ENCODE measurements around the gene HEMK1.

DNA sequence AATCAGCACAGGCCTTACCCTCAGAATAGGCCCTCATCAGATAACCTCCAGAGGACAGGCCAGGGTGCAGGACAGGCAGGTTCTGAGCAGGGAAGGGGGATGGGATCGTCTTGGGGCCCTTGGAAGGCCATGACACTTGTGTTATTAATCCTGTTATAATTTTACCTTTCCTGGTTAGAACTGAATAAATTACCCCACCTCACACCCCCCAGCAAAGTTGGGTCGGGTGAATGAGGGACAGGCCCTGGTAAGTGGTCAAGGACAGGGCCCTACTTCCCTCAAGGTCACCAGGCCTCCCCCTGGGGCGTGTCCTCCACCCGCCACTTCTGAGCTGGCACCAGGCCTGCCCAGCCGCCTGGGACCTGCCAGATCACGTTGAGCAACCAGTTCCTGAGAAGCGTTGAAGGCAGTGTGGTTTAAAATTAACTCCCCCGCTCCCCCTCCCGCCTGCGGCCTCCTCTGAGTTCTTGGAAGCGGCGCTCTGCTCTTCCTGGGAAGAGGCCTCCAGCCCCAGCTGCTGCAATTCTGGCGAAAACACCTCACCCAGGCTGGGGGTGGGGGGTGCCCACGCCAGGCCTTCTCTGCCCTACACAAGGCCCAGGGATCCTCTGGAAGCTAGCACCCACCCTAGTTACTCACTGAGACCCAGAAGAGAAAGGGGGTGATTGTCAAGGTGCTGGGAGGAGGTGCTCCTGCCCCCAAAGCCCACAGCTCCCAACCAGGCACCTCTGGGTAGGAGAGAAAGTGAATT, 31.7 kb downstream of the HEMK1 start:
- no peak for TF ChIP-seq POLR2A (IDR thresholded peaks at IDR 0.05)
- TF ChIP-seq, protein P1, sequence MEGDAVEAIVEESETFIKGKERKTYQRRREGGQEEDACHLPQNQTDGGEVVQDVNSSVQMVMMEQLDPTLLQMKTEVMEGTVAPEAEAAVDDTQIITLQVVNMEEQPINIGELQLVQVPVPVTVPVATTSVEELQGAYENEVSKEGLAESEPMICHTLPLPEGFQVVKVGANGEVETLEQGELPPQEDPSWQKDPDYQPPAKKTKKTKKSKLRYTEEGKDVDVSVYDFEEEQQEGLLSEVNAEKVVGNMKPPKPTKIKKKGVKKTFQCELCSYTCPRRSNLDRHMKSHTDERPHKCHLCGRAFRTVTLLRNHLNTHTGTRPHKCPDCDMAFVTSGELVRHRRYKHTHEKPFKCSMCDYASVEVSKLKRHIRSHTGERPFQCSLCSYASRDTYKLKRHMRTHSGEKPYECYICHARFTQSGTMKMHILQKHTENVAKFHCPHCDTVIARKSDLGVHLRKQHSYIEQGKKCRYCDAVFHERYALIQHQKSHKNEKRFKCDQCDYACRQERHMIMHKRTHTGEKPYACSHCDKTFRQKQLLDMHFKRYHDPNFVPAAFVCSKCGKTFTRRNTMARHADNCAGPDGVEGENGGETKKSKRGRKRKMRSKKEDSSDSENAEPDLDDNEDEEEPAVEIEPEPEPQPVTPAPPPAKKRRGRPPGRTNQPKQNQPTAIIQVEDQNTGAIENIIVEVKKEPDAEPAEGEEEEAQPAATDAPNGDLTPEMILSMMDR (IDR thresholded peaks at IDR 0.05): no peak

All from esophagus squamous epithelium (tissue), 4 donors.